Stimulated activated CD8-positive, alpha-beta memory T cell treated with anti-CD3 and anti-CD28 coated beads, Interleukin-4, amount 100 ng/mL, for 1 hour (primary cell): Measurements from ENCODE around the gene ARHGDIG.
"Not testable (repeated sequence)": the region's sequence is repeated elsewhere in the genome, so short reads cannot be mapped to it uniquely, and the experiment has no call there.

ENCODE experiments used
- DNase-seq, 2 donors: peaks; one replicate each; pipeline ENCODE4 v3.0.0-alpha.2; 2020; ENCODE audit warnings: low read depth in 2 of 2, low spot score in 1 of 2

ARHGDIG gene

DNA sequence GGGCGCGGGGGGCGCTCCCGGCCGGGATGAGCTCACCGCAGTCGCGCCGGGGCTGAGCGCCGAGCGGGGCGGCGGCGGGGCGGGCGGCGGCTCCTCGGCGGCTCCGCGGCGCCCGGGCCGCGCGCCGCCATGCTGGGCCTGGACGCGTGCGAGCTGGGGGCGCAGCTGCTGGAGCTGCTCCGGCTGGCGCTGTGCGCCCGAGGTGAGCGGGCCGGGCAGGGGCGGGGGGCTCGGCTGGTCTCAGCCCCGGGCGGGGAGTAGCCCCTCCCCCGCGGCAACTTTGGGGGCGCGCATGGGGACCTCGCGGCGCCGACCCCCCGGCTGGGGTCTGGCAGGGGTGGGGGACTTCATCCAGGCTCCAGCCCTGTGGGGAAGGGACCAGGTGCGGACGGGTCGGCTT lies at the start of gene ARHGDIG:
Gene ARHGDIG (plus strand): TSS at position 40 of the 400 bp plus-strand sequence. CDS start 90 bp downstream, at position 130.
- DNase-seq: no peak

DNA sequence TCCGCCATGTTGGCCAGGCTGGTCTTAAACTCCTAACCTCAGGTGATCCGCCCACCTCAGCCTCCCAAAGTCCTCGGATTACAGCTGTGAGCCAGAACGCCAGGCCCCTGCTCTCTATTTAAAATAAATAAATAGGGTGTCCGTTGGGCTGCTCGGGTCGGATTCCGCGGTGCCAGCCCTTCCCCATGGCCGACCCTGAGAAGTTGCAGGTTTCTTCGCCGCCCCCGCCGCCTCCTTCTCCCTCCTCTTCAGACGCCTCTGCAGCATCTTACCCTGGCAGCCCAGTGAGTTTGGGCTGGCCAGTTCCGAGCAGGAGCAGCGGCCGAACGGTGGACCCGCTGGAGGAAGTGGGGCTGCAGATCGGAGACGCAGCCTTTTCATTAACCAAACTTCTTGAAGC lies 49.4 kb upstream of the ARHGDIG start:
- DNase-seq: no peak

DNA sequence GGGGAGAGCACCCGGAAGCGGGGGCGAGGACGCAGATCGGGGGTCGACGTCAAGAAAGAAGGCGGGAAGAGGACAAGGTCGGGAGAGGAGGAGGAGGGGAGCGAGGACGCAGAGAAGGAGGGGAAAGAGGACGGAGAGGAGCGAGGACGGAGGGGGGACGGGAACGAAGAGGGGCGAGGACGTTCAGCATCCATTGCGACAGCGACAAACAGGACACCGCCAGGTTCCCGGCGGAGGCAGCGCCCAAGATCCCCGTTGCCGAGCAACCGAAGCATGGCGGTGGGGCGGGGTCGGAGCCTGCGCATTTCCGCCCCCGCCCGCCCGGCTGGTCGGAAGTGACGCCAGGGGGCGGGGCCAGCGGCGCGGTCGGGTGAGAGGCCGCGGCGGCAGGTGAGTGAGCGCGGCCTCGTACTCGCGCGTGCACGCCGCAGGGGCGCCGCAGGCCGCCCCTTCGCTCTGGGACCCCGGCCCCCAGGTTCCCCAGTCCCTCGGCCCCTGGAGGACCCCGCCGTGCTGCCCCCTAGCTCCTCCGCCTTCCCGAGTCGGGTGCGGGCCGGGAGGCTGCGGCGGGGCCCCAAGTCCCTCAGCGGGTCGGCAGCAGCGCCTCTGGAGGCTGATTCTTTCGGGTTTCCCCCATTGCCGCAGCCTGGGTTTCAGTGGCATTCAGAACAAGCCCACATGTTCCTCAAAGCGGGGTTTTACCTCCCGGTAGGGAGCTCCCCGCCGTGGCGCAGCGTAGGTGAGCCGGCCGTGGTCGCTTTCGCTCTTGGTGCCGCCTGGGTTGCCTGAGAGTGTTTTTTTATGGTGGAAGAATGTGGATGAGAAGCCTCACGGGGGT lies 45.7 kb upstream of the ARHGDIG start, which contains the start of gene FAM234A:
Gene FAM234A (plus strand): TSS at position 354 of the 838 bp plus-strand sequence. CDS start 19,593 bp downstream, outside the sequence.
- peak; percentile 87 to 89 for DNase-seq

DNA sequence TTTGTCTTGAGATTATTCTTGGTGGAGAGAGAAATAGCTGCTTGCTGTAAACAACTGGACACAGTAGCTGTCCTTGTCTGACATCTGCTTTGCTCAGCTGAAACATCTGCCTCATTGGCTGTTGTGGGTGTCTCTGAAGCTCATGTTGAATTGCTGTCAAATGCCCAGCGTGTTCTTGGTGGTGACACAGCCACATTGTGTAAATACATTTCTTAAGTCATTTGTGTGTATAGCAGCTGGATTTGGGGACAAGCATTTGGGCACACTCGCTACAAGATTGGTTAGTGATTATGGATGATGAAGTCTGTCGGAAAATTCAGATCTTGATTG lies 40.5 kb upstream of the ARHGDIG start:
- no peak for DNase-seq

DNA sequence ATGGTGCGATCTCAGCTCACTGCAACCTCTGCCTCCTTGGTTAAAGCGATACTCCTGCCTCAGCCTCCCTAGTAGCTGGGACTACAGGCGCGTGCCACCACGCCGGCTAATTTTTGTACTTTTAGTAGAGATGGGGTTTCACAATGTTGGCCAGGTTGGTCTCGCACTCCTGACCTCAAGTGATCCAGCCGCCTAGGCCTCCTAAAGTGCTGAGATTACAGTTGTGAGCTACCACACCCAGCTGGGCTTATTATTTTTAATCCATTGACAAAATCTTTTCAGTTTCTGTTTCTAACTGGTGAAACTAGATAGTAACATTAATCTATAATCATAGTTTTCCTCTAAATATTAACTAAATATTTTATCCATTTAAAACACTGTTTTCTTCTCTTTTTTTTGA lies 39.8 kb upstream of the ARHGDIG start:
- DNase-seq: no peak

DNA sequence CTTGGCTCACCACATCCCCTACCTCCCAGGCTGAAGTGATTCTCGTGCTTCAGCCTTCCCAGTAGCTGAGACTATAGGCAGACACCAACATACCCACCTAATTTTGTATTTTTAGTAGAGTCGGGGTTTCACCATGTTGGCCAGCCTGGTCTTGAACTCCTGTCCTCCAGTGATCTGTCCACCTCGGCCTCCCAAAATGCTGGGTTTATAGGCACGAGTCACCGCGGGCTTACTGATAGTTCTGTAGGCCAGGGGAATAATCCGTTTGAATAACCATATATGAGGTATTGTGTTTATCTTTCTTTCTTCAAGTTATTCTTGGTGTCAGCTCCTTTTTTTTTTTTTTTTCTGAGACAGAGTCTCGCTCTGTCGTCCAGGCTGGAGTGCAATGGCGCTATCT lies 38.1 kb upstream of the ARHGDIG start:
- DNase-seq: no peak

DNA sequence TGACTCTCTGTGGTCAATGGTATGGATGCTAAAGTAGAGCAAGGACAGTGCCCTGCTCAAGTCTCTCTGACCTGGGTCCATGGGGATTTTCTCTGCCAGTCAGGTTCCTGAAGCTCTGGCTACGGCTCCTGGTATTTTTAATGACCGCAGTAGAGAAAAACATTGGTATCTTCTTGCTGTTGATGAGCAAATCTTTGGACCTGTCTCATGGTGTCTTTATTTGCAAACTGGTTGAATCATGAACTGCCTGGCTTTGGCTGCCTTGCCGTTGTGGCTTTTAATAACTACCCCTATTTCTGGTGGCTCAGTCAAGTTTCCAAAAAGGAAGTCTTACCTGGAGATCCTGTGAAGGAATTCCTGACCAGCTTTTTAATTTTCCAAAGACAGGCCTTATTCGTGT lies 37.0 kb upstream of the ARHGDIG start:
- no peak for DNase-seq

DNA sequence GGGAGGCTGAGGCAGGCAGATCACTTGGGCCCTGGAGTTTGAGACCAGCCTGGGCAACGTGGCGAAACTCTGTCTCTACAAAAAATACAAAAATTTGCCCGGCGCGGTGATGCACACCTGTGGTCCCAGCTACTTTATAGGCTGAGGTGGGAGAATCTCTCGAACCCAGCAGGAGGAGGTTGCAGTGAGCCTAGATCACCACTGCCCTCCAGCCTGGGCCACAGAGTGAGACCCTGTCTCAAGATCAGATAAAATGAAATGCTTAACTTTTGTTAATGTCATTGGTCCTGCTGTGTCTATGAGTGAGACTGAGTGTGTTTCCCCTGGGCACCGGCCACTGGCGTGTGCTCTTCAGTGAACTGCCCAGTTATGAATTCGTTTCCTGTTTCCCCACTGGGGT lies 35.3 kb upstream of the ARHGDIG start:
- DNase-seq: no peak

DNA sequence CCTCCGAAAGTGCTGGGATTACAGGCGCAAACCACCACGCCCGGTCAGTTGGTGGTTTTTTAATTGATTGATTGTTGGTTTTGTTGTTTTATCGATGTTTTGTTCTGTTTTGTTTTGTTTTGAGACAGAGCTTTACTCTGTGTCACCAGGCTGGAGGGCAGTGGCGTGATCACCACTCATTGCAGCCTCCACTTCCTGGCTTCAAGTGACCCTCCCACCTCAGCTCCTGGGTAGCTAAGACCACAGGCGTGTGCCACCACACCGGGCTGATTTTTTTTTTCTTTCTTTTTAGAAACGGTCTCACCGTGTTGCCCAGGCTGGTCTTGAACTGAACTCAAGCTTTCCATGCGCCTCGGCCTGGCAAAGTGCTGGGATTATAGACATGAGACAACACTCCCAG lies 33.4 kb upstream of the ARHGDIG start:
- no peak for DNase-seq

DNA sequence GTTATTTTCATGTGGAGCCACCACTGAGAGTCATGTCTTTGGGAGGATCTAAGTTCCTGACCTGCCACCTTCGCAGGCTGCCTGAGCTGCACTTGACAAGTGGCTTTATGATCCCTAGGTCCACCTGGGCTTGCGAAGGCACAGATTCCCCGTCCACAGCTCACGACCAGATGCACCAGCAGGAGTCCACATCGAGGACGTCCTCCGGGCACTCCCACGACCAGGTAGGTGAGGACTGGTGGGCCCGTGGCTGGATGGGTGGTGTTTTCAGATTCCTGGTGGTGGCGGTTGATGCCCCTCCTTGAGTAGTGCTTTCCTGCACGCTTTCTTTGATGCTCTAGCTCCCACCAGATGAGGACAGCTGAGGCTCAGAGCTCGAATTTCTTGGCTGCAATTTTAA lies 31.0 kb upstream of the ARHGDIG start:
- DNase-seq: no peak

DNA sequence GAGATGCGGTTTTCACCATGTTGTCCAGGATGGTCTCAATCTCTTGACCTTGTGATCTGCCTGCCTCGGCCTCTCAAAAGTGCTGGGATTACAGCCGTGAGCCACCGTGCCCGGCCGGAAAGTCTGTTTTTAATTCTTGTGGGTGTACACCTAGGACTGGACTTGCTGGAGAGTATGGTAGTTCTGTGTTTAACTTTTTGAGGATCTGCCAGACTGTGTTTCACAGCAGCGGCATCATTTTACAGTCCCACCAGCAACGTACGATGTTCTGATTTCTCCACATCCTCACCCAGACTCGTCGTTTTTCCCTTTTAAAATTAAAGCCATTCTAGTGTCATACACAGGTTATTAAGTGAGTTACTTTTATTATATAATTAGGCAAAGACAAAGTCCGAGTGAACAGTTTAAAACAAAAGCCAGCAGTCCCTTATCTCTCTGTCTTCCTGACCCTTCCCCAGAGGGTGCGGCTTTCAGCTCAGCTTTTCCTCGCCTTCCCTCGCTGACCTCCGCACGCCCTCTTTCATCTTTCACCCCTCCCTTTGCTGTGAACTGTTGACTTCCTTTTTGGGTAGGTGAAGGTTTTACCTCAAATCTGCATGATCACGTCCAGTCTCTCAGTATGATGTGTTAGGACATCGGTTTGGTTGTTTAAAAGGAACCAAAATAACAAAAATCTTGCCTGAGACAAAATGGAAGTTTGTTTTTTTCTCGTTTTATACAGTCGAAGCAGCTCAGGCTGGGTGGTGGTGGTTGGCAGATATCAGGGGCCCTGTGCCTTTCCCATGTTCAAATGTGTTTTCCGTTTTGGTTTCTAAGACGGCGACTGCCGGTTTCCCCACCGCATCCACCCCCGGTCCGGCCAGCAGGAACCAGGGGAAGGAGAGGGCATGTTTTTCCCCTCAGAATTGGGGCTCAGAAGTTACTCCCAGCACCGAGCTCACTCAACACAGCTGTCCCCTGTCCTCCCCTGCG lies 27.7 kb upstream of the ARHGDIG start:
- DNase-seq: no peak

DNA sequence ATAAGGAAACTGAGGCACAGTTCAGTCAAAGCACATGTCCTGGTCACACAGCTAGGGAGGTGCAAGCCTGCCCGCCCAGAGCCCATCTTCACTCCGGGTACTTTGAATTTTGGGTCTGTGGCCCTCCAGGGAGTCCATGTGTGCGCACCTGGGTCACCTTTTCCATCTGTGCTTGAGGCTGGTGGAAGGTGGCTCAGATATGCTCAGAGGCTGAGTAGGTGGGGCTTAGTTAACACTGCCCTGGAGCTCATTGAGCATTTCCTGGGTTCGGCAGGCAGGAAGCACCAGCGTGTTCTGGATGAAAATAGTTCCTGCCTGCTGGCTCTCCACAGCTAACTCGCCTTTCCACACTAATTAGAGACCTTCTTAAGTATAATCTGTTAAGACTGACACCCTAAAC lies 26.6 kb upstream of the ARHGDIG start:
- no peak for DNase-seq

DNA sequence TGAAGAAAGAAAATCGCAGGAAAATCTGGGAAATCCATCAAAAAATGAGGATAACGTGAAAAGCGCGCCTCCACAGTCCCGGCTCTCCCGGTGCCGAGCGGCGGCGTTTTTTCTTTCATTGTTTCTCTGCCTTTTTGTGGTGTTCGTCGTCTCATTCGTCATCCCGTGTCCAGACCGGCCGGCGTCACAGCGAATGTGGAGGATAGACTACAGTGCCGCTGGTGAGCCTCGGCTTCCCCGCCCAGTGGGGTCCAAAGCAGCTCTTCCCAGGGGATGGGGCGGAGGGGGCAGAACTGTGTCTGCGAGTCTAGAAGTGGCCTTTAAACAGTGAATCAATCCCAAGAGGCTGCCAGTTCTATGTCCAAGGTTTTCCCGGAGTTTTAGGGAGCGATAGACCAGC lies 25.9 kb upstream of the ARHGDIG start:
- no peak for DNase-seq

DNA sequence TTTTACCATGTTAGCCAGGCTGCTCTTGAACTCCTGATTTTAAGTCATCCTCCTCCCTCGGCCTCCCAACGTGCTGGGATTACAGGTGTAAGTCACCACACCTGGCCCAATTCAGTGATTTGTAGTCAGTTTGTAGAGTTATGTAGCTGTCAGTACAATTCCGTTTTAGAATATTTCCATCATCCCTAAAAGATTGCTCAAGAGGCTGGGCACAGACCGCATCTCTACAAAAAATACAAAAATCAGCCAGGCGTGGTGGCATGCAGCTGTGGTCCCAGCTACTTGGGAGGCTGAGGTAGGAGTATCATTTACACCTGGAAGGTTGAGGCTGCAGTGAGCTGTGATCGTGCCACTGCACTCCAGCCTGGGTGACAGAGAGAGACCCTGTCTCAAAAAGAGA lies 25.2 kb upstream of the ARHGDIG start:
- no peak for DNase-seq

DNA sequence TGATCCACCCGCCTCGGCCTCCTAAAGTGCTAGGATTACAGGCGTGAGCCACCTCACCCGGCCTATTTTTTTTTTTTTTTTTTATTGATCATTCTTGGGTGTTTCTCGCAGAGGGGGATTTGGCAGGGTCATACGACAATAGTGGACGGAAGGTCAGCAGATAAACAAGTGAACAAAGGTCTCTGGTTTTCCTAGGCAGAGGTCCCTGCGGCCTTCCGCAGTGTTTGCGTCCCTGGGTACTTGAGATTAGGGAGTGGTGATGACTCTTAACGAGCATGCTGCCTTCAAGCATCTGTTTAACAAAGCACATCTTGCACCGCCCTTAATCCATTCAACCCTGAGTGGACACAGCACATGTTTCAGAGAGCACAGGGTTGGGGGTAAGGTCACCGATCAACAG lies 22.3 kb upstream of the ARHGDIG start:
- not testable (repeated sequence) for DNase-seq

DNA sequence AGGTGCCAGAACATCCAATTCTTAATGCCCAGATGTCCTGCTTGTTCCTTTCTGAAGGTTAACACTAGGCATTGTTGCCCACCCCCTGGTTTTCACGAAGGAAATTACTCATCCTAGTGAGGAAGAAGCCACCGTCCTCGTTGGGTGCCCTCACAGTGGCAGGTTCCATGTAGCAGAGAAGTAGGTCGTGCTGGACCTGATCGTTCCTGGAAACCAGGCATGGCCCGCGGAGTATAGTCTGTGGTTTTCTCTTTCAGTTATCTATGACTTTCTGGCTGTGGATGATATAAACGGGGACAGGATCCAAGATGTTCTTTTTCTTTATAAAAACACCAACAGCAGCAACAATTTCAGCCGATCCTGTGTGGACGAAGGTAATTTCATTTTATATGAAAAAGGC lies 21.2 kb upstream of the ARHGDIG start:
- DNase-seq: no peak

DNA sequence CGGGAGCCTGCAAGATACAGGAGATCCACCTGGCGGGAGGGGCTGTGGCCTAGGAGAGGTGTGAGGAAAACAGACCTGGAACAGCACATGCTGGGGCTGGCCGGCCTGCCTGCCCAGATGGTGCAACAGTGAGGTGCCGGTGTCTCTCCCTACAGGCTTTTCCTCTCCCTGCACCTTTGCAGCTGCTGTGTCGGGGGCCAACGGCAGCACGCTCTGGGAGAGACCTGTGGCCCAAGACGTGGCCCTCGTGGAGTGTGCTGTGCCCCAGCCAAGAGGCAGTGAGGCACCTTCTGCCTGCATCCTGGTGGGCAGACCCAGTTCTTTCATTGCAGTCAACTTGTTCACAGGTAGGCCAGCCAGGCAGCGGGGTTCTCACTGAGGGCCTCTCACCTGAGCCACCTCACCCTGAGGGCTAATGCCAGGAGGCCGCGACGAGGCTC lies 20.6 kb upstream of the ARHGDIG start:
- DNase-seq: no peak

DNA sequence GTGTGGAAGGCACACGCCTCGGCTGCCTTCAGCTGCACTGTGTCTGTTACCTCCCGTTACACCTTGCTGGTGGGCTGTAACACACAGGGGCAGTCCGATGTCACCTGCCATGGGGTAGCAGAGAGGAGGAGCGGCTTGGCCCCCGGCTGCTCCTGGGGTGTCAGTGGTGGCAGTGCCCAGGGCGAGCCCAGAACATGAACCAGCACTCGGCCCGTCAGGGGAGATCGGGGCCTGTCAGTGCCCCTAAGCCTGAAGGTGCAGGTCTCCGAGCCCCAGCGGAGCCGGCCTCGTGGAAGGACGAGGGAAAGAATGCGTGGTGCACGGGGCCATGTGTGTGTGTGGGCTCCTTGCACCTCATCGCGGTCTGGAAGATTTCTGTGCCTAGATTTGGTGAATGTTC lies 20.1 kb upstream of the ARHGDIG start:
- no peak for DNase-seq

DNA sequence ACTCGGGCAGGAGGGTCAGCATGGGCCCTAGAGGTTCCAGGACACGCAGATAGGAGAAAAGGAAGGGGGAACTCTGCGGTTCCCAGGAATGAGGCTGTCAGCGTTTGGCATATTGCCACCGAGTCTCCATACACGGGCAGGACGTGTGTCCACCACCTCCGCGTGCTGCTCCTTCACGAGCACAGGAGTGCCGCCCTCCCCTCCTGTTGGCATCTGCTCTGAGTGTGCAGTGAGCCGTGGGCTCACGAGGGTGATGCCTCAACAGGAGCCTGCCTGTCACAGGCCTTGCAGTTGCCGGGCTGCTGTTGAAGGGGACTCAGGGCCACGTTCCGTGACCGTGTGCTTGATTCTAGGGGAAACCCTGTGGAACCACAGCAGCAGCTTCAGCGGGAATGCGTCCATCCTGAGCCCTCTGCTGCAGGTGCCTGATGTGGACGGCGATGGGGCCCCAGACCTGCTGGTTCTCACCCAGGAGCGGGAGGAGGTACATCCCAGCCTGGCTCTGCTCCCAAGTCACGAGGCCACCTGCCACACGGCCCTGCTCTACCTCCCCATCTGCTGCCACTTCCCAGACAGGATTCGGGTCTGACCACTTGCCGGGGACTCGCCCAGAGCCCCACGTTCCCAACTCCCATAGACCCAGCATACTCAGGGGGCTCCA lies 19.2 kb upstream of the ARHGDIG start:
- no peak for DNase-seq

DNA sequence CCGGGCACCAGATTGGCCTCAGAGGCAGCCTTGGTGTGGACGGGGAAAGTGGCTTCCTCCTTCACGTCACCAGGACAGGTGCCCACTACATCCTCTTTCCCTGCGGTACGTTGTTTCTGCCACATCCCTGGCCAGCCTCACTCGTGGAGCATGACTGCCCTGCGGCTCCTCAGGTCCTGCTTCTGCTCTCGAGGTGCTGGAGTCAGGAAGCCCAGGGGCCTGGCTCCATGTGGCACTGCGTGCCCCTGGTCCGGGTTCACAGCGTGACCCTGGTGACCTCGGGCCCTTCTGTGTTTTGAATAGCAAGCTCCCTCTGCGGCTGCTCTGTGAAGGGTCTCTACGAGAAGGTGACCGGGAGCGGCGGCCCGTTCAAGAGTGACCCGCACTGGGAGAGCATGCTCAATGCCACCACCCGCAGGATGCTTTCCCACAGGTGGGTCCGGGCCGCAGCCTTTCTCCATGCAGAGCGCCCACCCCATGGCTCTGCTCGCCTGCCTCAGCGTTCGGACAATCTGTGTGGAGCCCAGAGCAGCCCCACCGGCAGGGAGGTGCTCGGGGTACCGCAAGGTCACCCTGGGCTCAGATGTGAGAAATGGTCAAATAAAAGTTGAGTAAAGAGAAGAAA lies 18.2 kb upstream of the ARHGDIG start:
- DNase-seq: no peak

DNA sequence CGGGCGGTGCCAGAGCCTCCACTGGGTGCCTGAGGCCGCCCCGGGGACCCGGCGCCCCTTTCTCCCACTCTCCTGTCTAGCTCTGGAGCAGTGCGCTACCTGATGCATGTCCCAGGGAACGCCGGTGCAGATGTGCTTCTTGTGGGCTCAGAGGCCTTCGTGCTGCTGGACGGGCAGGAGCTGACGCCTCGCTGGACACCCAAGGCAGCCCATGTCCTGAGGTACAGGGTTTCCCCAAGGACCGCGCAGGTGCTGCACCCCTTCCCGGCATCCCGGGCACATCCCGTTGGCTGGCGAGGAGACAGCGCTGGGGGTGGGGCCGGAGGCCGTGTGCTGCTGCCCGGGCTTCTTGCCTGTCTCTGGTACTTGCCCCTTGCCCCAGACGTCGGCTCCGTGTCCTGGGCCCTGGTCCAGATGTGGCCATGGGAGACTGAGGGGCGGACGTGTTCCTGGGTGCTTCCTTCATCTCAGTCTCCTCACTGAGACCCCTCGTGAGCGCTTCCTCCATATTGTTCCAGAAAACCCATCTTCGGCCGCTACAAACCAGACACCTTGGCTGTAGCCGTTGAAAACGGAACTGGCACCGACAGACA lies 17.1 kb upstream of the ARHGDIG start:
- DNase-seq: no peak
